PC-9 (cell line): ENCODE measurements around the gene FZD8.

Experiments
- EZH2 ChIP-seq: fragments of 200-600 bp; sonication (generic); IDR thresholded peaks from 2 replicates; pipeline ENCODE4 v1.8.0; 2017; ENCODE audit warnings: antibody characterized with exemption, low read depth
- TF ChIP-seq, protein P1 (sequence below): fragments of 200-600 bp; sonication (generic); conservative IDR thresholded peaks from 2 replicates; pipeline ENCODE4 v1.6.1; 2017; ENCODE audit warnings: mixed run types, antibody characterized with exemption, mild to moderate bottlenecking, moderate library complexity

DNA sequence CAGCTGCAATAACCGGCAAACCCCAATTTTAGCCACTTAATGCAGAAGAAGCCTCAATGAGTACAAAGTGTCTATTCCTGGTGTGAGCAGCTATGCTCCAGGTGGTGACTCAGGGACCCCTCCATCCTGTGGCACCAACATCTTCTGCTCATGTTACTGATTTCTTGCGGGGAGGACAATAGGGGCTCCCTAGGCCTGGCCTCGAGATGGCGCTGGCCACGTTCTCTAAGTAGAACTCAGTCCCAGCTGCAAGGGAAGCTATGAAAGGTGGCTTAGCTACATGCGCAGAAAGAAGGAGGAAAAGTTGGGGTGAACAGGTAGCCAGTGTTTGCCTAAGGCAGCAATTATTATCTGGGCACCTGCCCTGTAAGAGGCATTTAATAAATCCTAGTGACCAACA lies 30.3 kb downstream of the FZD8 start:
- TF ChIP-seq, protein P1, sequence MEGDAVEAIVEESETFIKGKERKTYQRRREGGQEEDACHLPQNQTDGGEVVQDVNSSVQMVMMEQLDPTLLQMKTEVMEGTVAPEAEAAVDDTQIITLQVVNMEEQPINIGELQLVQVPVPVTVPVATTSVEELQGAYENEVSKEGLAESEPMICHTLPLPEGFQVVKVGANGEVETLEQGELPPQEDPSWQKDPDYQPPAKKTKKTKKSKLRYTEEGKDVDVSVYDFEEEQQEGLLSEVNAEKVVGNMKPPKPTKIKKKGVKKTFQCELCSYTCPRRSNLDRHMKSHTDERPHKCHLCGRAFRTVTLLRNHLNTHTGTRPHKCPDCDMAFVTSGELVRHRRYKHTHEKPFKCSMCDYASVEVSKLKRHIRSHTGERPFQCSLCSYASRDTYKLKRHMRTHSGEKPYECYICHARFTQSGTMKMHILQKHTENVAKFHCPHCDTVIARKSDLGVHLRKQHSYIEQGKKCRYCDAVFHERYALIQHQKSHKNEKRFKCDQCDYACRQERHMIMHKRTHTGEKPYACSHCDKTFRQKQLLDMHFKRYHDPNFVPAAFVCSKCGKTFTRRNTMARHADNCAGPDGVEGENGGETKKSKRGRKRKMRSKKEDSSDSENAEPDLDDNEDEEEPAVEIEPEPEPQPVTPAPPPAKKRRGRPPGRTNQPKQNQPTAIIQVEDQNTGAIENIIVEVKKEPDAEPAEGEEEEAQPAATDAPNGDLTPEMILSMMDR: no peak
- TF ChIP-seq EZH2: no peak
